Effector CD4-positive, alpha-beta T cell (primary cell): ENCODE results near the gene WIPF1.
A peak's percentile ranks its signal among the peaks of the same experiment; 100 is the strongest.
"Not testable (repeated sequence)": the region's sequence is repeated elsewhere in the genome, so short reads cannot be mapped to it uniquely, and the experiment has no call there.

Source experiments
- DNase-seq: peaks from one replicate; pipeline ENCODE4 v3.0.0-alpha.2; 2020

WIPF1 gene

DNA sequence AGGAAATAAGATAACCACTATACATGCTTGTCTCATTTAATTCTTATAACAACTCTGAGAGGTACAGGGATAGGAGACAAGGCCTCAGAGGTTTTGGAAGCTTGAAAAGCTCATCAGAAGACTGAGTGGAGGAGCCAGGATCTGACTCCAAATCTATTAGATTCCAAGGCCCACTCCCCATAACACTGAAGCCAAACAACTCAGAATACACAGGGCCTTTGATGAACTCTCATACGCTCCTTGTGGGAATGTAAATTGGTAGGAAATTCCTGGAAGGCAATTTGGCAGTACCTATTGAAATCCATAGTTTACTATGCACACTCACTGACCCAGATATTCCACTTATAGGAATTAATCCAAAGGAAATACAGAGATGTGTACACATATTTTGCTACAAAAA, 27.9 kb downstream of the WIPF1 start:
- DNase-seq = no peak

GRCh38 chr2:174568425-174568824, 29.2 kb downstream of the WIPF1 start:
- no peak for DNase-seq

DNA sequence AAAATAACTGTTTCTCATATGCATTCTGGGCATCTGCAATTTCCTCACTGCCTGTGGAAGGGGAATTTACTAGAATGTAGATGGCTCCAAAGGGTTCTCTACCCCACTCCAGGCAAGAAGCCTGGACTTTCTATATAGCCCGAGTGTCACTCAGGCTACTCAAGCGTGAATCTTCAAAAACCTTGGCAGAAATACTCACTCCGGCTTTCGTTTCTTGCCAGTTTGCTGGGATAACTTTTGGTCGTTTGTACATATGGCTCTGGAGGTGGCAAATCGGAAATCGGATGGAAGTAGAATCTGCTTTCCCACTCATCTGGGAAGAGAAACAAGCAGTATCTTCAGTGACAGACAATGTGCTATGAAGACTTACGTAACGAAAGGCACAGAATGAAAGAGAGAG, 30.7 kb downstream of the WIPF1 start:
- DNase-seq = no peak

- DNase-seq = no peak
Measured at GRCh38 chr2:174563530-174564282, 33.9 kb downstream of the WIPF1 start.

DNA sequence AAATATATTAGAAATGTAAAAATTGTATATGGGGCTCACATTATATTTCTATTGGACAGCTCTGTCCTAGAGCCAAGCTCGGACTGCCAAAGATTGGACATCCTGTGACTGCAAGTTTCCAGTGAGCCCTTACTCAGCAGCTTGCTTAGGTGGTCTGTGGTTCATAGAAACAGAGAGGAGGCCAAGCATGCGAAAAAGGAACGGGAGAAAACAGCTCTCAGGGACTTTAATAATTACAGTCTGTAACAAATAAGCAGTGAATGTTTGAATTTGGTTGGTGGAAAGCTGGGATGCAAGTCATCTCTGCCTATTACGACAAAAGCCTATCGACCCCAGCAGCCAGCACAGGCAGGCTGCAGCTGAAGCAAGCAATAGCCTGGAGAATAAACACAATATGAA, 35.6 kb downstream of the WIPF1 start:
- no peak for DNase-seq

- no peak for DNase-seq
Measured at GRCh38 chr2:174561283-174561971, 36.2 kb downstream of the WIPF1 start.

- no peak for DNase-seq
Measured at GRCh38 chr2:174560737-174561136, 36.9 kb downstream of the WIPF1 start.

- DNase-seq = no peak
Measured at GRCh38 chr2:174555998-174556397, 41.6 kb downstream of the WIPF1 start.

DNA sequence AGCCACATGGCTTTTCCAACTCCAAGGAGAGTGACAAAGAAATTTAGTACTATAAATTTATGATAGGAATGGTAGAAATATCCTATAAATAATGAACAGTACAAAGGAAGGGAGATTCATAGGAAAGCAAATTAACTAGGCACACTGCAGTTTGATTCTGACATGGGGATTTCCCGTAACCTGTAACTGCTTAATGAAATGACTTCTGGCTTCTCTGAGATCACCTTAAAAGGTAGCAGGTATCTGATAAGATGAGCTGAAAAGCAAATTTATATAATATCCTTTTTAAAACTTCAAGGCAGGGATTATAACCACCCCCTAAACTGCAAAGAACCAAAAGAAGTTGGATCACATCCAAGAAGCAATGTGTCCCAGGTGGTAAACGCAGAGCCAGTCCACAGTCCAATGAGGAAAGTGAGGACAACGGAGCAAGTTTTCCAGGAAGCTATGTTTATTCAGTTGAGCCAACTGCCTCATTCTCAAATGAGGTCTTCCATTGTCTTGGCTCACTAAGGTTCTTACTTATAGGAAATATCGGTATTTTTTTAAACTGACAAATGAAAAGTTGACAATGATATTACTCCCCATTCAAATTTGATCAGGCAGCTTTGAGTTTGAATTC, 43.0 kb downstream of the WIPF1 start:
- DNase-seq = no peak

- peak; percentile 9 for DNase-seq
Measured at GRCh38 chr2:174553811-174554493, 43.7 kb downstream of the WIPF1 start.

- DNase-seq = no peak
Measured at GRCh38 chr2:174552880-174553279, 44.7 kb downstream of the WIPF1 start.

GRCh38 chr2:174551697-174552096, 45.9 kb downstream of the WIPF1 start:
- DNase-seq = no peak

DNA sequence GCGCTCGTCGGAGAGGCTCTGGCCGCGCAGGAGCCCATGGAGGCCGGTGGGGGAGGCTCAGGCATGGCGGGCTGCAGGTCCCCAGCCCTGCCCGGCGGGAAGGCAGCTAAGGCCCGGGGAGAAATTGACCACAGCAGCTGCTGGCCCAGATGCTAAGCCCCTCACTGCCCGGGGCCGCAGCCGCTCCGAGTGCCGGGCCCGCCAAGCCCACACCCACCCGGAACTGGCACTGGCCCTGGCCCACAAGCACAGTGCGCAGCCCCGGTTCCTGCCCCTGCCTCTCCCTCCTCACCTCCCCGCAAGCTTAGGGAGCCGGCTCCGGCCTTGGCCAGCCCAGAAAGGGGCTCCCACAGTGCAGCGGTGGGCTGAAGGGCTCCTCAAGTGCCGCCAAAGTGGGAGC, 49.0 kb downstream of the WIPF1 start:
- DNase-seq = not testable (repeated sequence)

- not testable (repeated sequence) for DNase-seq
Measured at GRCh38 chr2:174548021-174548420, 49.6 kb downstream of the WIPF1 start.

- peak; percentile 10 for DNase-seq
Measured at GRCh38 chr2:174546519-174547506, 50.8 kb downstream of the WIPF1 start.

DNA sequence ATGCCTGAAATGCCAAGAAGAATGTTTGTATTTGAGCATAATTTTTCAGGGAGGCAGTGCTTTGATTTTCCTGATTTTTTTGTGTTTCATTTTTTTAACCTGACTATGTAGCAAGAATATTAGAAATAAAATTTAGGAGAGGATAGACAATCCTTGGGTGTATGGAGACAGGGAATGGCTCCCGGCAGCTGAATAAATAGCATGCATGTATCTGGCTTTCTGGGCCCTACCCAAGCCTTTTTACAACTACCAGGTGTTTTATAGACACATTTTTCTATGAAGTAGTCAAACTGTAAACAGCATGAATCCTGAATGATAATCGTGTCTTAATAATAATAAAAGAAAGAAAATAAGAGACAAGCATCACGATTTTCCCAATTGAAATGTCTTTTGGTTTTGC, 52.4 kb downstream of the WIPF1 start:
- no peak for DNase-seq

DNA sequence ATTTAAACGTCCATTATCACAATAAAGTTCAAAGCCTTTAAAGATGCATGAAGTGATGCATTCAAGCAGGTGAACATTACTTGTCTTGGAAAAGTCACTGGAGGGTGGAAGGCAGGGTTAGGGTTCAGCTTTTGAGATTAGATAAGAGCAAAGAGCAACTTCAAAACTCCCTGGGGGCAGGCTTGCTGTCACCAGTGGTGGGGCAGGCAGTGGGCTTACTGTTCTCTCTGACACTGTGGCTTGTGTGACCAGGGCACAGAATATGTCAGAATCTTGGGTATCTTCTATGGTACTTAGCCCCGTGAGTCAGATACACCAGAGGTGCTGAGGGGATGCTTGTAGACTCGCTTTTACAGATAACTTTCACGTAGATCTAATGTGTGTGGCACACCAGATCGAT, 52.8 kb downstream of the WIPF1 start:
- DNase-seq = no peak

GRCh38 chr2:174544156-174544555, 53.4 kb downstream of the WIPF1 start:
- no peak for DNase-seq

DNA sequence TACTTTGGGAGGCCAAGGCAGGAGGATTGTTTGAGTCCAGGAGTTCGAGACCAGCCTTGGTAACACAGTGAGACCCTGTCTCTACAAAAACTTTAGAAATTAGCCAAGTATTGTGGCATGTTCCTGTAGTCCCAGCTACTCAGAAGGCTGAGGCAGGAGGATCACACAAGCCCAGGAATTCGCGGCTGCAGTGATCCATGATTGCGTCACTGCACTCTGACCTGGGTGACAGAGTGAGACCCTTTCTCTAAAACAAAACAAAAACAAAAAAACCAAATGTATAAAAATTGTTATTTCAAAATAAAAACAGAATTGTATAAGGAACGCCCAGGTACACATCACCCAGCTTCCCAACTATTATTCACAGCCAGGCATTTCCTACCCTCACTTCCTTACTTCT, 56.7 kb downstream of the WIPF1 start:
- DNase-seq = no peak

DNA sequence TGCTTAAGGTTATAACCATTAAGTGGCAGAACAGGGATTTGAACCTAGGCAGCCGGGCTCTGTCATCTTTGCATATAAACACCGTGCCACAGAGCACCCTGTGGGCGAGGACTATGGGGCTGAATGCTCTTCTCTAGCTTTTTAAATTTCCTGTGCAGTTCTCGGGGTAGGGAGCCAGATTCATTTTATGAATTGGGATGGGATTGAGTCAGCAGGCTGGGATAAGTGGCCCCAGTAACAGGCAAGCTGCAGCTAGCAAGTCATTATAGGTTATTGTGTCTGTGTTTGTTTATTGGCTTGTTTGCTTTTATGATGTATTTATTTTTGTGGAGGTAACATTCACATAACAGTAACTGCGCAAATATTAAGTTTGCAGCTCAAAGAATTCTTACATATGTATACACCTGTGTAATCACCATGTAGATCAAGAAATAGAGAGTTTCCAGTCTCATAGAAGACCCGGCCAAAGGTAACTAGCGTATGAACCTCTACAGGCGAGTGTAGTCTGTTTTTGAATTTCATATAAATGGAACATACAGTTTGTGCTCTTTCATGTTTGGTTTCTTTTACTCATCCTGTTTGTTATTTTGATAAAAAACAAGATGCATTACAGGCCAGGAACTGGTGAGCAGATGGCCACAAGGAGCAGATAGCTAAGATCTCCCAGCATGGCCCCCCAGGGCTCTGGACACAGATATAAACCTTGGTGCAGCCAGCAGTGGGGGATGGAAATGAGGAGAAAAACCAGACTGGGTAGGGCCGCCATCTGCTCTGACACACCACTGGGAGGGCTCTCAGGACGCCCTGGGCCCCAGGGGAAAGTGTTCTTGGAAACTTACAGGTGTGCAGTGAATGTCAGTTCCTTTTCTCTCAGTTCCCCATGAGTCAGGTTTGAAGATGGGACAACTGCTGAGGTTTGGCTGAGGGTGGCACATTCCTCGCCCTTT, 61.6 kb downstream of the WIPF1 start:
- no peak for DNase-seq

- DNase-seq = no peak
Measured at GRCh38 chr2:174535083-174535482, 62.5 kb downstream of the WIPF1 start.
